ENCODE data around the gene TNIK.

DNA sequence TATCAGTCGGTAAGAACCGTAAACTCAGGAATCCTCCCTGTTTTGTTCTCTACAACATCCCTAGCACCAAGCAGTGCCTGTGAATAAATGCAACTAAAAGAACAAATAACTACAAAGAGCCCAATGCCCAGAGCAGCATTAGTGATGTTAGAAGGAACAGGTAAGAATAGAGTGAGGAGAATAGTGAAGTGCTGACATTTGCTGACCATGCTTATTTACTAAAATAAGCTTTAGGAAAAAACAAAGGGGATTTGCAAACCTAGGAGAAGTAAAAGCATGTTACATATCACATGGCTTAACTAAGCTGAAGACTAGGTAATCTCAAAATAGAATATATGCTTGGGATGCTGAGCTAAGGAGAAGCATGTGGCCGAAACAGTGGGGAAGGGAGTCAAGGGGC lies 247.6 kb downstream of the TNIK start:
- TF ChIP-seq TAF1 (IDR thresholded peaks at IDR 0.05; ENCODE audit: low read depth, low read length) (no peak), POU2F2 (IDR thresholded peaks at IDR 0.05; ENCODE audit: low read depth, low read length) (no peak)

Data from GM12891 (cell line).